Peyer's patch (tissue), 4 donors: Measurements from ENCODE around the gene OSBPL6. TPM values are rescaled to one million over a fixed set of nuclear protein-coding genes. Genes with fewer than 3 reads are reported as not detected.

Experiments used
- DNase-seq, 3 donors: peaks; one replicate each; pipeline ENCODE4 v3.0.0-alpha.2; 2017 to 2019
- H3K27ac ChIP-seq, 4 donors: fragments of 200-600 bp; sonication (generic); one replicate each; pipeline ENCODE4 v1.5.1; 2016 to 2019
- H3K27me3 ChIP-seq, 2 donors: fragments of 200-600 bp; sonication (generic); one replicate each; pipeline ENCODE4 v1.5.1; 2019
- H3K36me3 ChIP-seq, 3 donors: fragments of 200-600 bp; sonication (generic); one replicate each; pipeline ENCODE4 v1.5.1; 2016 to 2019
- H3K4me1 ChIP-seq, 4 donors: fragments of 200-600 bp; sonication (generic); one replicate each; pipeline ENCODE4 v1.5.1; 2016 to 2019
- H3K4me3 ChIP-seq, 4 donors: fragments of 200-600 bp; sonication (generic); 1 replicate in 3 of 4; 2 replicates in 1 of 4; pipeline ENCODE4 v1.5.1; 2016 to 2019; ENCODE audit warnings: mild to moderate bottlenecking in 1 of 4
- H3K9me3 ChIP-seq, 4 donors: fragments of 200-600 bp; sonication (generic); one replicate each; pipeline ENCODE4 v1.5.1; 2016 to 2019; ENCODE audit warnings: mild to moderate bottlenecking in 1 of 4
- POLR2A ChIP-seq, 2 donors: fragments of 450-650 bp; IDR thresholded peaks; one replicate each; pipeline ENCODE4 v1.5.1; 2017; ENCODE audit warnings: antibody characterized with exemption in 2 of 2, mild to moderate bottlenecking in 2 of 2, moderate library complexity in 2 of 2
- total RNA-seq, 4 donors: library from RNA; depleted of rRNA; stranded (reverse); fragments of >200 nt; gene quantifications; one replicate each; pipeline ENCODE4 v1.1.0, GENCODE V29; 2016
- TF ChIP-seq, protein P1 (sequence below), 6 experiments: fragments of 450-650 bp in 4 of 6; fragments of 200-600 bp in 2 of 6; sonication (generic) in 1 of 6; IDR thresholded peaks; one replicate each; pipeline ENCODE4 v1.5.1; 2017 to 2019; ENCODE audit warnings: antibody characterized with exemption in 6 of 6, mild to moderate bottlenecking in 3 of 6, moderate library complexity in 1 of 6

OSBPL6 gene
- total RNA-seq, 4 donors from 2014 or later = 3.4 to 14.9 (median 4.9) TPM

DNA sequence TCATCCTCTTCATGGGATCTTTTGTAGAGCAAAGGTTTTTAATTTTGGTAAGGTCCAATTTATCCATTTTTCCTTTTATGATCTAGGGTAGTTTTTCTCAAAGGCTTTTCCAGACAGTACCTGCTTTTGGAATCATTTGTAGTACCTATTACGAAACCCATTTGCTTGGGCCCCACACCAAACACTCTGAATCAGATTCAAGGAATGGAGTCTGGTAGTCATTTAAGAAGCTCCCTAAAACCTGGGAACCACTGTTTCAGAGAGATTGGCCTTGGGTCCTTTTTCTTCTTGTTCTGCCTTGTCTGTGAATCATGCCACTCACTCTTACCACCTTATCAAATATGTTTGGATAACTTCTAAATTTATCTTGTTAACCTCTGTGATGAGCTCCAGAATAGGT is 40.3 kb downstream of the OSBPL6 start:
- no peak overlapping the region for H3K4me3 ChIP-seq
- no peaks in the 10 kb centered on the region for H3K4me1 ChIP-seq
- no peak for TF ChIP-seq POLR2A (IDR thresholded peaks at IDR 0.05)
- TF ChIP-seq, protein P1, sequence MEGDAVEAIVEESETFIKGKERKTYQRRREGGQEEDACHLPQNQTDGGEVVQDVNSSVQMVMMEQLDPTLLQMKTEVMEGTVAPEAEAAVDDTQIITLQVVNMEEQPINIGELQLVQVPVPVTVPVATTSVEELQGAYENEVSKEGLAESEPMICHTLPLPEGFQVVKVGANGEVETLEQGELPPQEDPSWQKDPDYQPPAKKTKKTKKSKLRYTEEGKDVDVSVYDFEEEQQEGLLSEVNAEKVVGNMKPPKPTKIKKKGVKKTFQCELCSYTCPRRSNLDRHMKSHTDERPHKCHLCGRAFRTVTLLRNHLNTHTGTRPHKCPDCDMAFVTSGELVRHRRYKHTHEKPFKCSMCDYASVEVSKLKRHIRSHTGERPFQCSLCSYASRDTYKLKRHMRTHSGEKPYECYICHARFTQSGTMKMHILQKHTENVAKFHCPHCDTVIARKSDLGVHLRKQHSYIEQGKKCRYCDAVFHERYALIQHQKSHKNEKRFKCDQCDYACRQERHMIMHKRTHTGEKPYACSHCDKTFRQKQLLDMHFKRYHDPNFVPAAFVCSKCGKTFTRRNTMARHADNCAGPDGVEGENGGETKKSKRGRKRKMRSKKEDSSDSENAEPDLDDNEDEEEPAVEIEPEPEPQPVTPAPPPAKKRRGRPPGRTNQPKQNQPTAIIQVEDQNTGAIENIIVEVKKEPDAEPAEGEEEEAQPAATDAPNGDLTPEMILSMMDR (IDR thresholded peaks at IDR 0.05) = no peak
- H3K27ac ChIP-seq = no peak overlapping the region
- H3K27me3 ChIP-seq = no peaks in the 10 kb centered on the region
- no peaks in the 10 kb centered on the region for H3K36me3 ChIP-seq
- H3K9me3 ChIP-seq = no peaks in the 10 kb centered on the region
- DNase-seq = no peak

DNA sequence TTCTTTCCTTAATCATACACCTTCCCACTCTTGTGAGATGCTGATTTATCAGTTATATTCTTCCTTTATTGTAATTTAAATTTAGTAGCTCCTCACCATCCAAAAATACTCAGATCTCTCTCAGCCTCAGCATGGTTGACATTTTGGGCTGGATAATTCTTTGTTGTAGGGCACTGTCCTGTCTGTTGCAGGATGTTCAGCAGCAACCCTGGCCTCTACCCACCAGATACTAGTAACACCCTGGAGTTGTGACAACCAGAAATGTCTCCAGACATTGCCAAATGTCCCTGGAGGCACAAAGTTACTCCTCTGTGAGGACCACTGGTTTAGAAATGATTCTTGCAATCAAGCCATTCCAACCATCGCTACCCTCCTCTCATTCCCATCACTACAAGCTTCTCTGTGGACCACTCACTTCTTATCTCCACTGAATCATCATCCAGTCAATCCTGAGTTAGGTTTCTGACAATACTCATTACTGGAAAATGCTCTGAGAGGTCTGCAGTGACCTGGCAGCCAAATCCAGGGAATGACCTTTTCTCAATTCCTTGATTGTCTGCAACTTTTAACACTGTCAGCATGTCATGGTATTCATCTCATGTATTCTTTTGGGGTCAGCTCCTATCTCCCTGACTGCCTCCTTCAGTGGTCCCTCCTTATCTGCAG is 43.3 kb downstream of the OSBPL6 start:
- Histone ChIP-seq H3K4me1 (no peaks in the 10 kb centered on the region), H3K4me3 (no peak overlapping the region), H3K27ac (no peak overlapping the region), H3K9me3 (no peaks in the 10 kb centered on the region), H3K36me3 (no peaks in the 10 kb centered on the region), H3K27me3 (no peaks in the 10 kb centered on the region)
- no peak for TF ChIP-seq POLR2A (IDR thresholded peaks at IDR 0.05)
- TF ChIP-seq, protein P1 (IDR thresholded peaks at IDR 0.05) = no peak
- DNase-seq = no peak

DNA sequence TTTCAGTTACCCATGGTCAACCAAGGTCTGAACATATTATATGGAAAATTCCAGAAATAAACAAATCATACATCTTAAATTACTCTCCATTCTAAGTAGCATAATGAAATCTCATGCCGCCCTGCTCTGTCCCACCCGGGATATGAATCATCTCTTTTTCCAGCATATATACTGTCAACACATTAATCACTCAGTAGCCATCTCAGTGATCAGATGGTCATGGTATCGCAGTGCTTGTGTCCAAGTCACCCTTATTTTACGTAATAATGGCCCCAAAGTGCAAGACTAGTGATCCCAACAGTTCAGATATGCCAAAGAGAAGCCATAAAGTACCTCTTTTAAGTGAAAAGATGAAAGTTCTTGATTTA is 43.8 kb downstream of the OSBPL6 start:
- no peak overlapping the region for H3K4me3 ChIP-seq
- no peaks in the 10 kb centered on the region for H3K27me3 ChIP-seq
- H3K36me3 ChIP-seq = no peaks in the 10 kb centered on the region
- no peak overlapping the region for H3K27ac ChIP-seq
- no peaks in the 10 kb centered on the region for H3K9me3 ChIP-seq
- no peak for DNase-seq
- TF ChIP-seq, protein P1 (IDR thresholded peaks at IDR 0.05) = no peak
- TF ChIP-seq POLR2A (IDR thresholded peaks at IDR 0.05) = no peak
- no peaks in the 10 kb centered on the region for H3K4me1 ChIP-seq

DNA sequence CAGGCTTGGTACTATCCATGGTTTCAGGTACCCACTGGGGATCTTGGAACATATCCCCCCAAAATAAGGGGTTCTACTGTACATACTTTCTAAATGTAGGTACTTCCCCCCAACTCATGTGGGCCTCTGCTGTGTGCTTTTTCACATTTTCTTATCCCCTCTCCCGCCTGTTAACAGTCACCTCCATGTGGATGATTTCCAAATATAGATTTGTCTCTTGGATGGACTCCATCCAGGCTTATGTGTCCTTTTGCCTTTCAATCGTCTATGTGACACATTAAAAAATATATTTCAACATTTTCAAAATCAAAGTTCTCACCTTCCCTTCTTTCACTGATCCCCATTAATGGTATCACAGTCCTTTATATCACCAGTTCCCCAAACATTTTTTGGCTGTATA is 44.4 kb downstream of the OSBPL6 start:
- H3K4me3 ChIP-seq = no peak overlapping the region
- H3K27ac ChIP-seq = no peak overlapping the region
- DNase-seq = no peak
- H3K4me1 ChIP-seq = no peaks in the 10 kb centered on the region
- TF ChIP-seq POLR2A (IDR thresholded peaks at IDR 0.05) = no peak
- TF ChIP-seq, protein P1 (IDR thresholded peaks at IDR 0.05) = no peak
- H3K27me3 ChIP-seq = no peaks in the 10 kb centered on the region
- no peaks in the 10 kb centered on the region for H3K36me3 ChIP-seq
- H3K9me3 ChIP-seq = no peaks in the 10 kb centered on the region

- H3K4me1 ChIP-seq = no peaks in the 10 kb centered on the region
- TF ChIP-seq, protein P1 (IDR thresholded peaks at IDR 0.05) = no peak
- TF ChIP-seq POLR2A (IDR thresholded peaks at IDR 0.05) = no peak
- no peak overlapping the region for H3K4me3 ChIP-seq
- H3K9me3 ChIP-seq = no peaks in the 10 kb centered on the region
- no peak overlapping the region for H3K27ac ChIP-seq
- DNase-seq = peak in 1 of 3 donors; percentile 47
- no peaks in the 10 kb centered on the region for H3K36me3 ChIP-seq
- H3K27me3 ChIP-seq = no peaks in the 10 kb centered on the region
Measured at GRCh38 chr2:178241844-178242551, 47.7 kb downstream of the OSBPL6 start.
